GM21447 (cell line): Measurements from ENCODE around the gene TICRR.

Experiments used
- ATAC-seq: cut with Tn5 transposase; IDR thresholded peaks from one replicate; pipeline ENCODE4 v1.9.1; 2021; ENCODE audit not compliant: unreplicated experiment

TICRR gene

DNA sequence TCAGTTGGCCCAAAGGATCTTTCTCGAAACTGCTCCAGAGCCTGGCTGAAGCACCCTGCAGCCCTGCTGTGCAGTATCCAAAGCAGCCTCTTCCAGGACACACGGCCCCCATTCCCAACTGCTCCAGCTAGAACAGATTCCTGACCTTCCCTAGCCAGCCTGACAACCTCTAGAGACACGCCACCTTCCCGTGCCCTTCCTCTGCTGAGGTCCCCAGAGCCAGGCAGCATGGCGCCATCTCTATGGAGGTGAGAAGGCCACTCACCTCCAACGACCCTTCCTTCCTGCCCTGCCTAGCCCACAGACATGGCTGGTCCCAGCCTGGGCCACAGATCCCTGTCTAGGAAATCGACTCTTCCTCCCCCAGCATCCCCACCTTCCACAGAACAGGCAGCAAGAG is 76.9 kb downstream of the TICRR start:
- ATAC-seq, result no peak

DNA sequence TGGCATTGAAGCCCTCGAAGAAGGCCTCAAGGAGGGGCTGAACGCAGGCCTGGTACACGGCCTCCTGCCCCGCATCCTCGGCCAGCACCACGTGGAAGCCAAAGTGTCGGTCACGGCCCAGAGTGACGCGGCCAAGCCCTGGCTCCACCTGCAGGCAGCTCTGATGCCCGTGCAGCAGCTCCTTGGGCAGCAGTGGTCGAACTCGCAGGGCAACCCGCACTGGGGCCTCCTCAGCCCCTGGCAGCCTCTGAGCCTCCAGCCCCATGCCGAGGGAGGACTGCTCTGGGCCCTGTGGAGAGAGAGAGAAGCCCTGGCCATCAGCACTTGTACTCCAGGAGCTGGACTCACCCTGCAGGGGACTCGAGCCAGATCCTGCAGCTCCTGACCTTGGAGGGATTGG is 77.4 kb downstream of the TICRR start:
- no peak for ATAC-seq

DNA sequence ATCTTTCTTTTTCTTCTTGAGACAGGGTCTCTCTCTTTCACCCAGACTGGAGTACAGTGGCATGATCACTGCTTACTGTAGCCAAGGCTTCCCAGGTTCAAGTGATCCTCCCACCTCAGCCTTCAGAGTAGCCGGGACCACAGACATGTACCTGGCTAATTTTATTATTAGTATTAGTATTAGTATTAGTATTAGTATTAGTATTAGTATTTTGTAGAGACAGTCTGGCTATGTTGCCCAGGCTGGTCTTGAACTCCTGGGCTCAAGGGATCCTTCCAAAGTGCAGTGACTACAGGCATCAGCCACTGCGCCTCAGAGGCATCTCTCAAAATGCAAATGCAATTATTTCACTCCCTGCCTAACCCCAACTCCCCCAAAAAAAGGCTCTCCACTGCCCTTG is 78.3 kb downstream of the TICRR start:
- ATAC-seq, result no peak

DNA sequence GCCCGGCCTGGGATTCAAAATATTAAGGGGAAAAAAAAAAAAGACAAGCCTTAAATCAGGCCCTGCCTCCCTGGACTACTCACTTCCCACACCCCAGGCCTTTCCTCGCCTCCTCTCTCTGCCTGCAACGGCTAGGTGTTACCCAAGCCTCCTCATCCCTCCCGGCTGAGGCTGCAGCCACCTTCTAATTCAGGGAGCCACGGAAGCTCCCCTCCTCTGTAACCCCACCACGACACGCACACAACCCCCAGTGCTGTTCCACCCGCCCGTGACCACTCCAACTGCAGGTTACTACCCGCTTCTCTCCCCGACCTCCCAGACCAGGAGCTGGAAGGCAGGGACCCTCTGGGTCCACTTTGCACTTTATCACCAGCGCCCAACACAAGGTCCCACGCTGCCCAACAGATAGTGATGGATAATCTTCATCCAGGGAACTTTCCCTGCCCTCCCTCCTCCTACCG is 79.1 kb downstream of the TICRR start:
- no peak for ATAC-seq

DNA sequence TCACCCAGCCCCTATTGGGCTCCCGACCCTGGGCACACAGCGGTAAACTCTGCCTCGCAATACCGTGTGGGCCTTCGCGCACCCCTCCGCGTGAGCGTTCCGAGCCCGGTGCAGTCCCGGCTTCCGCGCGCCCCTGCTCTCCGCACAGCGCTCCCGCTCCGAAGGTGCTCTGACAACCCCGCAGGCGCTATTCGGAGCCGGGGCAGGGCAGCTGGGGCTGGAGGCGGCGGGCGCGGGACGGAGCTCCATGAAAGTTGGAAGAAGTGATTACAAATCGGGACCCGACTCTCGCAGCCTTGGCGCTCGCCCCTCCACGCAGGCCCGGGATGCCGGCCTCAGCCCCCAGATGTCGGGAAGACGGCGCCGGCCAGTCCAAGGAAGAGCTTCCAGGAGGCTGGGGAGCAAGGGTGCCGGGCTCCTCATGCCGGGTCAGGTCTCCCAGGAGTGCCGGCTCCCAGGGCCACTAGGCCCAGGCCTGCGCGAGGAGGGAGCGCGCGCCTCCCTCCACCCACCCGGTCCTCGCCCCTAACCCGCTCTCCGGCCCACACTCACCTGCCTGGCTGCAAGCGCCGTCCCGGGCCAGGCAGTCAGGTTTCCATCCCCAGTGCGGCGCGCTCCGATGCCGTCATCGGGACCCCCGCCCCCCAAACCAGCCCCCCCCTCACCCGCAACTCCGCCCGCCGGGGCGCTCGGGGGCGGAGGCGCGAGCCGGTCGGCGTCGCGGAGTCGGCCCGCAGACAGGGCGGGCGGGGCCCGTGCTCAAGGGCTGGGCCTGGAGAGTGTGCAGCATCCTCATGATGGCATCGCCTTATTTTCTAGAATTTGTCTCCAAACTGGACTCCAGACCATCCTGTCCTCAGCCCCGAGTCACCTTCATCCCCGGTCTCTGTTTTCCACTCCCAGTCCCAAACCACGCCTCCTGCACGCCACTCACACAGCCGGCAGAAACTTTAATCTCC is 79.9 kb downstream of the TICRR start, which contains the start of gene KIF7:
Gene KIF7 (minus strand): TSS at position 621 of the 959 bp plus-strand sequence. CDS start 2,537 bp downstream, outside the sequence.
- ATAC-seq, result no peak

DNA sequence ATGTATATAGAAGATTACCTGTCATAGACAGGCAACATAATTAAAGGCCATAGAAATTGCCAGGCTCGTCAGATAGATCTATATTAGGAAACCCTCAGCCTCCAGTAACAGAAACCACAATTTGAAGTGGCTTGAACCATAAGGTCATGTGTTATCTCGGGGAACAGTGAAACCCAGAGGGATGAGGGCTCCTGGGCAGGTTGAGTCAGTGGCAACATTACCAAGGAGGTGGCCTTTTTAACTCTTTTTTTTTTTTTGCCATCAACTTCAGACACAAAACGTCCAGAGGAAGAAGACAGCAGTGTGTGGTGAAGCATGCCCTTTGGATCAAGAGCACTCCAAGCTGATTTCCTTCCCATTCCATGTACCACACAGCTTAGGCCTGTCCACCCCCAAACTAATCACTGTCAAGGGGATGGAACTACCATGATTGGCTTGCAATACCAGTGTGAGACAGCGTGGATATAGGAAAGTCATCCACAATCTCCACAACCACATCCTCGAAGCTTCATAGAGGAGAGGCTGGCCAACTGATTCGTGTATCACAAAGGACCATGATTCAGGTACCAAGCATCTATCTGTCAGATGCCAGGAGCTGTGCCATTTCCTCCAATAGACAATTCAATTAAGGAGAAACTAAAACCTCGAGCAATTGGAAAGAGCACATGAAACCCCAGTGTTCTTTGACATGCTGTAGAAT is 81.0 kb downstream of the TICRR start:
- no peak for ATAC-seq

DNA sequence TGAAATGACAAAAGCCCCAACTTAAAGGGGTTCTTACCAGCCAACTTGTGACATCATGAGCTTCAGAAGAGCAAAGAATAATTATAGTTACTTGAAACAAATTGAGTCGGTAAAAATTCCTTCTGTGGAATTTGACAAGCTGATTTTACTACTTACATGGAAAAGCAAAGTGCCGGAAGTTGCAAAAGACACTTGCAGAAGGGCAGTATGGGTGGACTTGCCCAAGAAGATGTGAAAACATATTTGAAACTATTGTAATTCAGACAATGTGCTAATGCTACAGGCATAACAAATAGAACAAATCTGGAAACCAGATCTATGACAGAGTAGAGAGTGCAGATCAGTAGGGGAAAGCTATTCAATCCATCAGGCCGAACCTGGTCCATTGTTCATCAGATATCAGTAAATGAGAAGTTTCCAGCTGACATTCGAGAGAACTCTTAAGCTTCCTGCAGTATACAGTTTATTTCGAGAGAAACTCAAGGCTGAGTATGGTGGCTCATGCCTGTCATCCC is 82.5 kb downstream of the TICRR start:
- no peak for ATAC-seq

DNA sequence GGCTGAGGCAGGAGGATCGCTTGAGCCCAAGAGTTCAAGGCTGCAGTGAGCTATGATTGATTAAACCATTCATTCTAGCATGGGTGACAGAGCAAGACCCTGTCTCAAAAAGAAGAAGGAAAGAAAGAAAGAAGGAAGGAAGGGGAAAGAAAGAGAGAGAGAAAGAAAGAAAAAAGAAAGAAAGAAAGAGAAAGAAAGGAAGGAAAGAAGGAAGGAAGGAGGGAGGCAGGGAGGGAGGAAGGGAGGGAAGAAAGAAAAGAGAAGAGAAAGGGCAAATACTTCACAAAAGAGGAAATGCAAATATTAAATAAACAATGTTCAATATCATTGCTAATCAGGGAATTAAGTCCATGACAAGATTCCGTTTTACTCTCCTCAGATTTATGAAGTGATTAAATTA is 84.0 kb downstream of the TICRR start:
- no peak for ATAC-seq

DNA sequence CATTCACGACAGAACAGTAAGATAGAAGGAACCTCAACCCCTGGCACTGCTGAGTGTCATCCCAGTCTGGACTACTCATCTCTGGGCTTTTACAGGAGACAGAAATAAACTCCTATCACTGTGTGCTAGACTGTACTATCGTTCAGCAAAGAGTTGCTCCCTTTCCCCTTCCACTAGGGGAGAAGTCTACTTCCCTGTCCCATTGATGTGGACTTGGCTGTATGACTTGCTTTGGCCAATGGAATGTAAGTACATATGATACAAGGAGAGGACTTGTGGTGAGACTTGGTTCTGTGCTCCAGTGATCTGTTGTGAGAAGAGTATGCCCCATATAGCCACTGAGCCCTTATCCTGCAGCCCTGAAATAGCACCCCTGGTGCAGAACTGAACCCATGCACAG is 85.3 kb downstream of the TICRR start:
- ATAC-seq, result no peak

DNA sequence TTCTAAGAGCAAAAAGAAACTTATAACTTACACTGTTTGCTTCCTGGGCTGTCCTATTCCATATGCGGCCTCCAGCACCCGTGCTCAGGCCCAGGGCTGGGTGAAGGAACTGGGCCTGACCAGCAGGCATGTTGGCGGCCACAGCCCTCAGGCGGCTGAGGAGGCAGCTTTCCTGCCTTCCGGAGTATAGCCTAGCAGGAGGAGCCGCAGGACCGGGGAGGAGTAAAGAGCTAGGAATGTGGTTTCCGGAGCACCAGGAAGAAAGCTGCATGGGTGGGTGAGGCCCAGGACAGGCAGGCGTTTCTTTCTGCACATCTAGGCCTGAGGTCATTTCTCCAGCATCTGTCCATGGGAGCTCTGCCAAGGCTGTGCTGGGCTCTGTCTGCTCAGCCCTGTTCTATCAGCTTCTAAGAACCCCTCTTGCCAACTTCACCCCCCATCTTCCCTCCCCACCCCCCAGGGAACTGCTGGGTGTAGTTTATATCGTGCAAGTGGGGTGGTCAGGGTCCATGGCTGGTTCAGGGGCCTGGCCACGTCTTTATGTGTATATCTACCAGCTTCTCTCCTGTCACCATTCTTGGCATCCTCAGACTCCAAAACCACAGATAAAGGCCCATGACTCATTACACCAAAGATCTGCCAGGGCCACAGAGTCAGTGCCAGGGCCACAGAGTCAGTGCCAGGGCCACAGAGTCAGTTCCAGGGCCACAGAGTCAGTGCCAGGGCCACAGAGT is 87.8 kb downstream of the TICRR start:
- ATAC-seq, result no peak

DNA sequence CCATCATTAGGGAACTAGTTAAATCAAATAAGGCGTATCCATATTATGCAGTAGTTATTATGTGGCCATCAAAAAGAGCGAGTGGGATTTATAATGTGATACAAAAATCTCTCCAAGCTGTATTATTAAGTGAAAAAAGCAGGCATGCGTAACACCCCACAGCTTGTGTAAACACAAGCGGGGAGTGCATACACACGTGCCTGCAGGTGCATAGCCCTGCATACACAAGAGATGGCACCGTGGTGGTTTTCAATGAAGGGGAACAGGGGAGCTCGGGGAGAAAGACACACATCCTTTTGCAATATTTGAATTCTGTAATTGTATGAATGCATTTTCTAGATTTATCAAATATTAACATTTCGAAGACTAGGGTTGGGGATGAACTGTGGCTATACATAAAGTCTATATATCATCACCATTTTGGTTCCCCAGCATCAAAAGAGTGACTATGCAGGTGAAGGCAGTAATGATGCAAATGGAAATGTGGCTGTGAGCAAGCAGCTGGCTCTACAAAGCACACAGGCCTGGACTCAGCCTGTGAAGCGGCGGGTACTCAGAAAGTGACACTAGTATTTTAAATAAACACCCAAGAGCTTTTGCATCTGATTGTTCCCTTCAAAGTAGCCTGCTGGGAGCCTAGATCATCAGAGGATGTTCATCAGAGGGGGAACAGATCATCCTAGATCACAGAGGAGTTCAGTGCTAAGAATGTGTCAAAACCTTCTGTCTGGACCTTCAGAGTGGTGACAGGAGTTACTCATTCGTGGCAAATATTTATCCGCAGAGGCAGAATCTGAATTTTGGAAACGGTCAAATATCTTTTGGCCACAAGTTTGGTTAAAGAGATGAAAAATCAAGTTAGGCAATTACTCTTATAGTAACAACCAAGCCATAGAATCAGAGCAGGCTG is 89.4 kb downstream of the TICRR start:
- ATAC-seq, result no peak

DNA sequence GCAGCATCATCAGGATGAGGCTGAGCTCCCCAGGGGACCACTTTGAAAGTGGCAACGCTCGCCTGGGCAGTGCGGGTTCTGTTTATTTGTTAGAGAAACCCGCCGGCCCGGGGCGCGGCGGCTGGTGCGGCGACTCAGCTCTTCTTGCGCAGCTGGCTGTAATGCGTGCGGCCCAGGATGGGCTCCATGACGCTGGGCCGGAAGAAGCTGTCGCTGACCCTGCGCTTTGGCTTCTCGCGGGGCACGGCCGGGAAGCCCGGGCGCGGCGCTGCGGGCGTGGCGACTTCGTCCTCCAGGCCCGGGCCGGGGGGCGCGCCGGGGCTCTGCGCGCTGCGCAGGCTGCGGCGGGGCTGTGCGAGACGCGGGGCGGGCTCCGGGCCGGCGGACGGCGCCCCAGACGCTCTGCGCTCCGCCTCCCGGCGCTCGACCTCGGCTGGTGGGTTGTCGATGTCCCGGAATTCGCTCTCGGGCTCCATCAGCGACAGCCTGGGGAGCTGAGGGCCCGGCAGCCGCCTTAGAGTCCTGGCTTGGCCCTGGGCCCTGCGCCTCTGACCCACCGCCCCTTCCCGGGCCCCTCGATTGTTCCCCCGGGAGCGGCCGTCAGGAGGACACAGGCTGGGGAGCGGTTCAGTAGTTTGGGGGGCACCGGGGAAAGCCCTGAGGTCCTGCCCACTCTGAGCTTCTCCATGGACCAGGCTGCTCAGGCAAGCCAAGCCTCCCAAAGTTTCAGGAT is 90.3 kb downstream of the TICRR start:
- no peak for ATAC-seq

DNA sequence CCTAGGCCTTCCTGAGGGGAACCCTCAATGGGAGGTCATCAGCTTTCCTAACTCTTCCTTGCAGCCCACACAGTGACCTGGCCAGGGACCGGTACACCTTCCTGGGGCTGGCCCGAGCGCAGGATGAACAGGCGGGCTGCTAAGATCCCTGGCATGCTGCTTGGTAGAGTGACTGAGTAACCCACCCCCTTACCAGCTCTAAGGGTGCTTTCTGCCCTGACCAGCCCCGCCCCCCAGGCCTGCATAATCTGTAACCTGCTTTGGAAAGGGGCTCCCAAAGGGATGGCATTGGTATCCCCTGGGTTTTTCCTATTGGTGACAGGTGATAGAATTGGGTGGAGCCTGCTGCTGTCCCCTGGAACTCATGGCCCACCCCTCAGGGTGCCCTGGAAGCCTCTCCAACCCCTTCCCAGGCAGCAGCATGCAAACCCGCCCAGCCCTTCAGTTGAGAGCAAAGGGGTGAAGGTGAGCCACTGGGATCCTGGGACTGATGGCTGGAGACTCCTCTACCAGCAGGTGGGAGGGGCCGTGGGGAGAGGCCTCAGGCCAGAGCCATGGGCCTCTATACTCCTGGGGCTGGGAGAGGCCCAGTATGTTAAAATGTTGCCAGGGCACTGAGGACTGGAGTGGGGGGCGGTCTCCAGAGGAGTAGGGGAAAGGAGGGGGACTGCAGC is 91.1 kb downstream of the TICRR start:
- no peak for ATAC-seq

DNA sequence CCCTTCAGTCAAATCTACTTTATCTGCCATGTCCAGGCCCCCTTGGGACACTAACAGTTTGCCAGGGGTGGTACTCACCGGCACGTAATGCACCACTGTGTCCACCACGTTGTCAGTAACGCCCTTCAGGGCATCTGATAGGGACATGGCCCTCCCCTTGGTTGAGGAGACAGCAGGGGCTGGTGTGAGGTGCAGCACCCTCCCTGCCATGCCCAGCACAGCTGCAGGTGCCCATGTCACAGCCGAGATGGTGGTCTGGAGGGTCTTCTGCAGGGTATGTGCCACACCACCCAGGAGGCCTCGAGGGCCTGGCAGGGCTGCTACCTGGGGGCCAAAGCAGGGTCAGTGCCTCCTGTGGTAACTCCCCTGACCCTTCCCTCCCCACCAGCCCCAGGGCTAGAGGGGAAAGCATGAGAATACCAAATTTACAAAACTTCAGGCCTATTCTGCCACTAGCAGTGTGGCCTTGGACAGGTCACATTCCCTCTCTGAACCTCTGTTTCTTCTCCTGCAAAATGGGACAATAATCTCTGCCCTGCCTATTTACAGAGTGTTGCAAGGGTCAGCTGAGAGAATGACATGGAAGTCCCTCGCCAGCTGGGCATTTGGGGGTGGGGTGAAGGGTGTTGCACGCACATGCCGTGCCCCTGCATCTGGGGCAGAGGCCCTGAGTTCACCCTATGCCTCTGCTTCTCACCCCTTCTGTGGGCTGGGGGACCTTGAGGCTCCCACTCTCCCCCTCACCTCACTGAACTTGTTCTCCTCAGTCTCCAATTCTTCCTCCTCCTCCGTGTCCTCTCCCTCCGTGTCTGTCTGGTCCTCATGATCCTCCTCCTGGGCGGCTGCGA is 91.8 kb downstream of the TICRR start:
- ATAC-seq, result no peak

DNA sequence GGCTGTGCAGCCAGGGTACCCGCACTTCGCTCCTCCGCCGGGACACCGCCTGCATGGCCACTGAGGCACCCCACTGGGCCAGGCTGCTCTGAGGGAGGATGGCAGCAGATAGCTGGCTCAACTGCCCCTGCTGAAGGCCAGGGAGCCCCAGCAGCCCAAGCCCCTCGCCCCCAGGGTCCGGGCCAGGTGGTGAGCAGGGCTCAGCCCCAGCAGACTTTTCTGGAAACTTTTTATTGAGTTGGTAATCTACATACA is 92.4 kb downstream of the TICRR start:
- no peak for ATAC-seq

DNA sequence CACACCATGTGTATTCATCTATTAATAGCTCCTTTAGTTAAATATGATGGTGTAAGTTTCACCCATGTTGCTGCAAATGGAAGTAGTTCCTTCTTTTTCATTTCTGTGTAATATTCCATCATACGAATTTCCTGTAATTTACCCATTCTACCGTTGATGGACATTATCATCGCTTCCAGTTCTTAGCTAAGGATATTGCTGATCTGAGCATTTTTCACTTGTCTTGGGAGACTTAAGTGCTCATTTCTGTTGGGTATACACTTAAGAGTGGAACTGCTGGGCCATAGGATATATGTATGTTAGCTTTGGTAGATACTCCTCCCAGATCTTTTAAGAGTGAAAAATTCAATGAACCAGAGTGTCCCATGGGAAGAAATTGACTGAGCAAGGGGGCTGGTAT is 92.9 kb downstream of the TICRR start:
- no peak for ATAC-seq

DNA sequence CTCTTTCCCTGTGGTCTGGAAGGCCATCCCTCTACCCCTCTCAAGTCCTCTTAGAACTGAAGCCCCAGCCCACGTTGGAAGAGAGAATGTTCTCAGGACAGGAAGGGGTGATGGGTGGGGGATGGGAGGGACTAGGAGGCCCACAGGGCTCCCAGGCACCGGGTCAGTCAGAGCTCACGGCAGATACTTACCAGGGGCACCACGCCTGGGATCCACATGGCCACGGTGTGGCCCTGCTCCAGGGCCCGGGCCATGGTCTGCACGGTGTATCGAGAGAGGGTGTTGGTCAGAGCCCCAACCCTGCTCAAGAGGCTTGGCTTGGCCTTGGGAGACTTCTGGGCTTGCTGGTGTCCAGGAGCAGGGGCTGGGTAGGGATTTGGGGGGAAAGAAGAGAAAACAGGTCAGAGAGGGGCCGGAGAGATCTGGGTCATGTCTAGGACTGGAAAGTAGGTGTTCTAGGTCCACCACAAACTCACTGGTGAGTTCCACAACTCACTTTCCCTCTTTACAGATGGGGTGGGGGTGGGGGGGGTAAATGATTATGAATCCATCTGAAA is 94.1 kb downstream of the TICRR start:
- ATAC-seq, result no peak

DNA sequence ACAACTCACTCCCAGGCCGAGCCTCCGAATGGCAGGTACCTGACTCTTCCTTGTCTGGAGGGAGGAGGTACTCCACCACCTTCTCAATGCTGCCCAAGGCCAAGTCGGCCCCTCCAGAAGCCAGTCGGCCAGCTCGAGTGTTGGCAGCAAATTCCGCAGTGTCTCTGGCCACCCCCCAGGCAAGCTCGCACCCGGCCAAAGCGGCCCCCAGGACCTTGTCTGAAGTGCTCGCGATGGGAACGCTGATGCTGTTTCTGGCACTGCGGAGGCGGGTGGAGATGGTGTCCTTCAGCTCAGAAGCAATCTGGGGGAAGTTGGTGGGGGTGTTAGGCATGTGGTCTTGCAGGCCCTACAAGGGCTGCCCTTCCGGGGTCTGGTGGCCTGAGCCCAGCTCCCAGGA is 94.7 kb downstream of the TICRR start:
- ATAC-seq, result no peak
